GM23248 (cell line): ENCODE data around the gene KERA.

Experiments used
- EZH2 ChIP-seq: fragments of 200-600 bp; sonication (generic); IDR thresholded peaks from 2 replicates; pipeline ENCODE4 v1.6.1; 2018; ENCODE audit warnings: antibody characterized with exemption, mild to moderate bottlenecking; ENCODE audit not compliant: insufficient read depth, poor library complexity, severe bottlenecking
- EZH2phosphoT487 ChIP-seq: fragments of 200-600 bp; sonication (generic); IDR thresholded peaks from 2 replicates; pipeline ENCODE4 v1.6.1; 2018; ENCODE audit warnings: antibody characterized with exemption, moderate library complexity, mild to moderate bottlenecking, low read depth; ENCODE audit not compliant: insufficient read depth

DNA sequence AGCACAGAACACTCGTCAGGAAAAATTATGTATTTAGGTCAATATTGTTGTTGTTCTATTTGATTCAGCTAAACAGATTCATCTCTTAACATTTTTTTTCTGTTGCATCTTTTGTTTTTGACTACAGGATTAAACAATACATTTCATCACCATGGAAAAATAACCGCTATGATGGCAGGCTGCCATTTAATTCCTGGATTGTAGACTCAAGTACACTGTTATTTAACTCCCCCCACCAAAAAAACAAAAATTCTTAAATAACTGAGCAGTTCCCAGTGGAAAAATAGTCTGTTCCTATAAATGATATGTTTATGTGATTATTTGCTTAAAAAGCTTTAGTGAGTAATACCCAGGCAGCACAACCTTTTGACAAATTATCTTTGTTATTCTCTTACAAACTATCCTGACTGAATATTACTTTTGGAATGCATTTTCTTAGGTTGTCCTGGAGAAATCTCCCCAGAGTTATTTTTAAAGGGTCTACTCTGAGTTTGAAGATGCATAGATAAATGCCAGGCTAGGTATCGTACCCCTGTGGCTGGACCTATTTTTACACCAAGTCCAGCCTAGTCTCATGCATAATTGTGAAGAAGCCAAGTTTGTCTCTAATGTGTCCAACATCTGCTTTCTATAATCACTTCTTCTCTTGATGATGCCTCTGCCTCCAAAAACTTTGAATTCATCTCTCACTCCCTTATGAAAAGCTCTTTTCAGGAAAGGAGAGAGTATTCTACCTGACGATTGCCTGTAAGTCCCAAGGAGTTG, 3.7 kb downstream of the KERA start:
- TF ChIP-seq EZH2 (no peak), EZH2phosphoT487 (0 out of 2 replicates have a peak, but pooled peaks have one; percentile 27)
